CD4-positive, alpha-beta T cell (primary cell): Measurements from ENCODE around the gene KCNK15. TPM values are rescaled to one million over a fixed set of nuclear protein-coding genes. Genes with fewer than 3 reads are reported as not detected.

Source experiments
- ATAC-seq: fragments of 200-7000 bp; cut with Tn5 transposase; one replicate; pipeline ENCODE4 v1.10.0; 2022; ENCODE audit warnings: mild to moderate bottlenecking; ENCODE audit not compliant: poor library complexity
- CTCF ChIA-PET: fragments of 350-600 bp; sonication (Branson Sonifier 250); formaldehyde crosslinking; loops from one replicate; lab custom pipeline; 2021; ENCODE audit warnings: antibody characterized with exemption, inconsistent platforms; lab: Charles Lee
- POLR2A ChIA-PET: fragments of 350-600 bp; sonication (Branson Sonifier 250); formaldehyde crosslinking; loops from one replicate; lab custom pipeline; 2021; ENCODE audit warnings: antibody characterized with exemption, inconsistent platforms; lab: Charles Lee
- DNase-seq, 14 experiments: peaks; one replicate each; pipeline ENCODE4 v3.0.0-alpha.2; 2013 to 2020; ENCODE audit warnings: mixed read lengths in 2 of 14
- H3K27ac ChIP-seq, 2 donors: one replicate each; pipeline versions ENCODE4 v1.5.1 to v1.7.0; 2013; ENCODE audit warnings: low read length in 2 of 2, low read depth in 1 of 2, mild to moderate bottlenecking in 1 of 2
- H3K27me3 ChIP-seq, 2 experiments: 1 replicate in 1 of 2; 2 replicates in 1 of 2; pipeline versions ENCODE4 v1.6.1 to v1.7.0; 2013; ENCODE audit warnings: low read length in 2 of 2, control low read depth in 1 of 2, mild to moderate bottlenecking in 1 of 2, moderate library complexity in 1 of 2; ENCODE audit not compliant: insufficient read depth in 2 of 2, control insufficient read depth in 1 of 2
- H3K36me3 ChIP-seq: one replicate; pipeline ENCODE4 v1.6.1; 2013; ENCODE audit warnings: low read length, control low read depth; ENCODE audit not compliant: insufficient read depth
- H3K4me1 ChIP-seq: one replicate; pipeline ENCODE4 v1.6.1; 2013; ENCODE audit warnings: low read length, control low read depth; ENCODE audit not compliant: insufficient read depth
- H3K4me3 ChIP-seq: one replicate; pipeline ENCODE4 v1.5.1; 2013; ENCODE audit warnings: mild to moderate bottlenecking, low read length, moderate library complexity
- H3K9me3 ChIP-seq, 2 experiments: 1 replicate in 1 of 2; 2 replicates in 1 of 2; pipeline versions ENCODE4 v1.6.1 to v1.7.0; 2013; ENCODE audit warnings: low read length in 2 of 2, mild to moderate bottlenecking in 2 of 2, control low read depth in 1 of 2, moderate library complexity in 1 of 2; ENCODE audit not compliant: control insufficient read depth in 1 of 2, insufficient read depth in 1 of 2
- H3K27ac Mint-ChIP-seq: one replicate; pipeline ENCODE4 v1.8.0; 2020; ENCODE audit warnings: mixed read lengths
- H3K27me3 Mint-ChIP-seq: one replicate; pipeline ENCODE4 v1.8.0; 2021; ENCODE audit warnings: mixed read lengths
- H3K36me3 Mint-ChIP-seq: one replicate; pipeline ENCODE4 v1.8.0; 2021; ENCODE audit warnings: low read depth, mixed read lengths
- H3K4me1 Mint-ChIP-seq: one replicate; pipeline ENCODE4 v1.8.0; 2021; ENCODE audit warnings: low read depth, mixed read lengths
- H3K4me3 Mint-ChIP-seq: one replicate; pipeline ENCODE4 v1.8.0; 2020; ENCODE audit warnings: mild to moderate bottlenecking, mixed read lengths
- H3K9me3 Mint-ChIP-seq: one replicate; pipeline ENCODE4 v1.8.0; 2020; ENCODE audit warnings: mixed read lengths
- CTCF ChIP-seq: fragments of 200-600 bp; IDR thresholded peaks from one replicate; pipeline ENCODE4 v1.8.0; 2022; ENCODE audit warnings: antibody characterized with exemption, mild to moderate bottlenecking
- intact Hi-C, 2 experiments: fragments of 100-400 bp; cut with DNase I in 1 of 2; cut with micrococcal nuclease in 1 of 2; formaldehyde crosslinking; loops; one replicate each; pipeline versions ENCODE4 v1.15.1 to v1.9.0; 2023 to 2025; cut with DNase I, micrococcal nuclease
- total RNA-seq, 174 experiments: library from RNA in 2 of 174; stranded (reverse) in 2 of 174; gene quantifications; one replicate each; pipeline ENCODE4 v1.2.3 and lab custom pipeline; 2021 to 2026

The KCNK15 gene
- total RNA-seq, 2 experiments from 2014 or later = not detected

- no peak for DNase-seq
- ChIA-PET POLR2A (no interaction called here), CTCF (no interaction called here)
- no peak for TF ChIP-seq CTCF
- no peak overlapping the region for H3K27ac ChIP-seq
- no peaks in the 10 kb centered on the region for H3K4me1 ChIP-seq
- no peaks in the 10 kb centered on the region for H3K27me3 ChIP-seq
- Mint-ChIP-seq H3K4me3 (no peak overlapping the region), H3K4me1 (no peaks in the 10 kb centered on the region), H3K27me3 (no peaks in the 10 kb centered on the region), H3K27ac (no peak overlapping the region), H3K9me3 (no peaks in the 10 kb centered on the region), H3K36me3 (no peaks in the 10 kb centered on the region)
- ATAC-seq = no peak
- intact Hi-C loops = no loop called here
- no peaks in the 10 kb centered on the region for H3K36me3 ChIP-seq
- H3K9me3 ChIP-seq = no peaks in the 10 kb centered on the region
- no peak overlapping the region for H3K4me3 ChIP-seq
Observed at GRCh38 chr20:44703956-44704488, 41.6 kb upstream of the KCNK15 start.

- intact Hi-C loops = no loop called here
- H3K4me3 Mint-ChIP-seq = no peak overlapping the region
Observed at GRCh38 chr20:44704551-44704971, 41.1 kb upstream of the KCNK15 start.

GRCh38 chr20:44705364-44706094 lies 40.1 kb upstream of the KCNK15 start:
- POLR2A ChIA-PET = no interaction called here
- H3K27ac Mint-ChIP-seq = no peak overlapping the region
- H3K4me1 Mint-ChIP-seq = no peaks in the 10 kb centered on the region
- no peaks in the 10 kb centered on the region for H3K36me3 ChIP-seq
- intact Hi-C loops = no loop called here
- ATAC-seq = no peak
- H3K27ac ChIP-seq = no peak overlapping the region
- DNase-seq = no peak
- no peaks in the 10 kb centered on the region for H3K27me3 ChIP-seq
- no peaks in the 10 kb centered on the region for H3K9me3 ChIP-seq
- no peaks in the 10 kb centered on the region for H3K4me1 ChIP-seq
- no peaks in the 10 kb centered on the region for H3K27me3 Mint-ChIP-seq
- H3K9me3 Mint-ChIP-seq = no peaks in the 10 kb centered on the region
- CTCF ChIA-PET = no interaction called here
- no peaks in the 10 kb centered on the region for H3K36me3 Mint-ChIP-seq
- no peak overlapping the region for H3K4me3 Mint-ChIP-seq
- H3K4me3 ChIP-seq = no peak overlapping the region
- no peak for TF ChIP-seq CTCF

More at GRCh38 chr20:44704551-44704971, 41.1 kb upstream of the KCNK15 start:
- Mint-ChIP-seq H3K27ac (no peak overlapping the region), H3K27me3 (no peaks in the 10 kb centered on the region), H3K9me3 (no peaks in the 10 kb centered on the region), H3K36me3 (no peaks in the 10 kb centered on the region), H3K4me1 (no peaks in the 10 kb centered on the region)
- CTCF ChIA-PET = no interaction called here
- Histone ChIP-seq H3K4me3 (no peak overlapping the region), H3K27ac (no peak overlapping the region), H3K27me3 (no peaks in the 10 kb centered on the region), H3K9me3 (no peaks in the 10 kb centered on the region), H3K4me1 (no peaks in the 10 kb centered on the region), H3K36me3 (no peaks in the 10 kb centered on the region)
- DNase-seq (no peak), ATAC-seq (no peak)
- POLR2A ChIA-PET = no interaction called here
- no peak for TF ChIP-seq CTCF
